ENCODE data around the gene ADCK1.

DNA sequence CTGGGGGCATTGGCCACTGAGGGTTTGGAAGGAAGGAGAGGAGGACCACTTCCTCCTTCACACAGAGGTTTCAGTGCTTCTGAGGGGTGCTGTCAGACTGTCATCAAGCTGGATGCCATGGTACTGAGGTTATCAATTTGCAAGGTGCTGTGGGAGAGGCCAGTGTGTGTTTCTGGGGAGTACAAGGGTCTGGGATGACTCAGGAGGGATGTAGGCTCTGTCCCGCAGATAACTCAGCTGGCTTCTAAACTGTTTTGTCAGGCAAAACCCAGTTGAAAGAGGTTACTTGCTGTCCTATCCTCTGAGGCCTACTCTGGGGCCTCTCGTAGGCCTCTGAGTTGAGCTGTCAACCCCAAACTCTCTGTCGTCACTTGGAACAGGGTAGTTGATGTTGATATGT, 22.8 kb downstream of the ADCK1 start:
- TF ChIP-seq, protein P1, sequence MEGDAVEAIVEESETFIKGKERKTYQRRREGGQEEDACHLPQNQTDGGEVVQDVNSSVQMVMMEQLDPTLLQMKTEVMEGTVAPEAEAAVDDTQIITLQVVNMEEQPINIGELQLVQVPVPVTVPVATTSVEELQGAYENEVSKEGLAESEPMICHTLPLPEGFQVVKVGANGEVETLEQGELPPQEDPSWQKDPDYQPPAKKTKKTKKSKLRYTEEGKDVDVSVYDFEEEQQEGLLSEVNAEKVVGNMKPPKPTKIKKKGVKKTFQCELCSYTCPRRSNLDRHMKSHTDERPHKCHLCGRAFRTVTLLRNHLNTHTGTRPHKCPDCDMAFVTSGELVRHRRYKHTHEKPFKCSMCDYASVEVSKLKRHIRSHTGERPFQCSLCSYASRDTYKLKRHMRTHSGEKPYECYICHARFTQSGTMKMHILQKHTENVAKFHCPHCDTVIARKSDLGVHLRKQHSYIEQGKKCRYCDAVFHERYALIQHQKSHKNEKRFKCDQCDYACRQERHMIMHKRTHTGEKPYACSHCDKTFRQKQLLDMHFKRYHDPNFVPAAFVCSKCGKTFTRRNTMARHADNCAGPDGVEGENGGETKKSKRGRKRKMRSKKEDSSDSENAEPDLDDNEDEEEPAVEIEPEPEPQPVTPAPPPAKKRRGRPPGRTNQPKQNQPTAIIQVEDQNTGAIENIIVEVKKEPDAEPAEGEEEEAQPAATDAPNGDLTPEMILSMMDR (IDR thresholded peaks at IDR 0.05; ENCODE audit: poor library complexity) = no peak
- no peak for TF ChIP-seq EZH2phosphoT487 (IDR thresholded peaks at IDR 0.05; ENCODE audit: low read depth, severe bottlenecking, unreplicated experiment)
- TF ChIP-seq EZH2 (IDR thresholded peaks at IDR 0.05; ENCODE audit: borderline replicate concordance) = no peak
